GM12892 (cell line): Measurements from ENCODE around the gene SEMA5B.

Source experiments
- POLR2A ChIP-seq: IDR thresholded peaks from 2 replicates; pipeline ENCODE4 v1.6.1; 2011; ENCODE audit warnings: low read depth, low read length, control low read depth
- POLR2AphosphoS5 ChIP-seq: IDR thresholded peaks from 2 replicates; pipeline ENCODE4 v1.6.1; 2011; ENCODE audit warnings: low read depth, low read length, control low read depth
- TAF1 ChIP-seq: IDR thresholded peaks from 2 replicates; pipeline ENCODE4 v1.6.1; 2011; ENCODE audit warnings: low read depth, mild to moderate bottlenecking, control low read depth, low read length, borderline replicate concordance

DNA sequence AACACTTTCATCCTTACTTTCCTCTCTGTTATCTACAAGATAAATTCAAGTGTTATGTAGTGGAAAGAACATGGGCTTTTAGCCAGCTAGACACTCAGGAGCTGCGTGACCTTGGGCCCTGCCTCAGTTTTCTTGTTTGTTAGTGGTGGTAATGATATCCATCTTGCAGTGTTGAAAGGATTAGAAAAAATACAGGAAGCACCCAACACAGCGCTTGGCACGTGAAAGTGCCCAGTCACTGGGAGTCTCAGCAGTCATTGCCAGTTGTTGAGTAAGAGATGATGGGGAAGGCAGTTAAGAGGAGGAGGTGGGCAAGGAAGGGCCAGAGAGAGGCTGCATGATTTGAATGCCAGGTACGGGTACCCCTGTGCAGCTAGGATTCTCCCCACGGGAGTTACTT, 44.6 kb upstream of the SEMA5B start:
- TF ChIP-seq POLR2AphosphoS5 (no peak), TAF1 (no peak), POLR2A (no peak)
